HG02623 (cell line): ENCODE results near the gene AGA.

ENCODE experiments used
- ATAC-seq: cut with Tn5 transposase; IDR thresholded peaks from one replicate; pipeline ENCODE4 v1.9.1; 2021; ENCODE audit warnings: moderate library complexity; ENCODE audit not compliant: unreplicated experiment

AGA gene

DNA sequence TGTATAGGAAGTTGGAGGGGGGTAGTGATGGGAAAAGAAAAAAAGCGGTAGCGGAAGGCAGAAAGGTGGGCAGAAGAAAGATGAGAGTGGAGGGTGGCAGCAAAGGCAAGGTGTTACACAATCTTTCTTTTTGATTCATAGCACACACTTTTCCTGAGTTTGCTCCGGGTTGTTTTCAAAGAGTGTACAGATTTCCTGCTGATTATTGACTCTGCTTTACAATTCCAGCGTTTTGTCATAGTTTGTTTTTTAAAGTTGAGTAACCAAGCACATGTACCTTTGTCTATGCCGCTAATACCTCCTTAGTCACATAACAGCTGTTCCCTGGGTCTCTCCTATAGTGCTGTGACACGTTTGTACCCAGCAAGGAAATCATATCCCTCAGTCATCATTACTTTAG, 50.3 kb downstream of the AGA start:
- no peak for ATAC-seq

GRCh38 chr4:177391287-177391686, 51.0 kb downstream of the AGA start:
- ATAC-seq = no peak

DNA sequence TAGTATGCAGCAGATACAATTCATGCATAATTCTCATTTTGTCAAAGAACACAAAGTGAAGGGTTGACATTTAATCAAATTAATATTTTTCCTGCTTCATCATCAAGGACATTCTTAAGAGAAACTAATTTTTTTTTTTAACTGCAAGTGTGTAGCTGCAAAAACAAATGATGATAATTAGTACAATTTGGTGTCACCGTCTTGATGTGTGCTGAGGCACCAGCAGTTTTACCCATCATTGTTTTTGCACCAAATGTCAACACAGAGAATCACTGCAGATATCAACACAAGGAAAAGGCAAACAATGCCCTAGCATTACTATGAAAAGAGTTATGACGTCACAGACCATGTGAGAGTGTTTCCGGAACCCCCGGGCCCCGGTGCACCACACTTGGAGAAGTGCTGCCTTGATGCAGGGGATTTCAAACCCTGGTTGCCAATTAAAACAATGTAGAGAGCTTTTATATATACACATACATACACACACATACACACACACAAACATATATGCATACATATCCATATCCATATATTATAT, 55.9 kb downstream of the AGA start:
- no peak for ATAC-seq

DNA sequence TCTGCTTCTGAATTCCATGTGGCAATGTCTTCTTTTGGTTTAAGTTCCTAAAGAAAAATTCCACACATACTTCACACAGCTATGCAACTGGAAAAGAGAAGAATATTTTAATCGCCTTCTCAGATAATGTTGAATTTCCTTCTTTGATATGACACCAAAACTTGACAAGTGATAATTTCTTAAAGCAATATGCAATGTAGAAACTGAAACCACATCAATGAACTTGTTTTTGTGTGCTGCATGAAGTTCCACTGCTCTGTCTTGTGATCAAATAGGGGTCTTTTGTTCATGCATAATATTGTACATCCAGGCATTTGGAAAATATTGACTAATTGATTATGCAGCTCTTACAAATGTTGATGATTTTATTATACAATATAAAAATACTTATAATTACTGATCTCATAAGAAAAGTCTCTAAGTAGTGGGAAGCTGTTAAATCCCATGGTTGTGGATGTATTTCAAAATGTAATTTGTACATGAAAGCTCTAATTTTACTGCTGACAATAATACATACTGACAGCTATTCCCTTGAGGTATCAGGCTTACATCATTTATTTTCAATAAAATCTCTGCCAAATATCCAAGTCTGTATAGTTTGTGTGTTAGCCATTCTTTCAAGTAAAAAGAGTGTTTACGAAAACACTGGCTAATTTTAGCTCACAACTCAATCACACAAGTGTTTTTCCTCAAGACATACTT, 56.5 kb downstream of the AGA start:
- no peak for ATAC-seq

GRCh38 chr4:177384856-177385397, 57.3 kb downstream of the AGA start:
- no peak for ATAC-seq

GRCh38 chr4:177381762-177382310, 60.4 kb downstream of the AGA start:
- ATAC-seq = no peak
